ENCODE data around the gene PBX4.
A peak's percentile ranks its signal among the peaks of the same experiment; 100 is the strongest.

Gene PBX4

DNA sequence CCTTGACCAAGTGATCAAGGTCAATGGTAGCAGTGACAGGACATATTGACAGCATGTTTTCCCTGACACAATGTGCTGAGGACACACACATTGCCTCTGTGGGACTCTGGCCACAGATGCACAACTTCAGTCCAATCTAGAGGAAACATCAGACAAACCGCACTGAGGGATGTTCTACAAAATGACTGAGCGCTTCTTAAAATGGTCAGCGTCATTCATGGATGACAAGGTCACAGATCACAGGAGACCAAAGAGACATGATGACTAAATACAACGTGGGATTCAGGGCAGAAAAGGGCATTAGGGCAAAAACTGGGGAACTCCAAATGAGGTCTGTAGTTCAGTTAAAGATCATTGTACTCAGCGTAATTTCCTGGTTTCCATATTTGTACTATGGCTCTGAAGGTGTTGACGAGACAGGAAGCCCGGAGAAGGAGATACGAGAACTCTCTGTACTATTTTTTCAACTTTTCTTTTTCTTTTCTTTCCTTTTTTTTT is 20.6 kb downstream of the PBX4 start:
- no peaks in the 10 kb centered on the region for H4K20me1 ChIP-seq (ENCODE audit: low read depth, low read length)
- peak overlapping the region; percentile 79 for H3K27ac ChIP-seq (ENCODE audit: low read depth, low read length)
- no peak overlapping the region for H3K4me3 ChIP-seq (ENCODE audit: insufficient read depth, low read length, poor library complexity, severe bottlenecking)
- TF ChIP-seq CTCF (IDR thresholded peaks at IDR 0.05; ENCODE audit: insufficient read depth, low read length, poor library complexity, severe bottlenecking) (no peak), EZH2phosphoT487 (conservative IDR thresholded peaks at IDR 0.05; ENCODE audit: low read length) (no peak)
- no peaks in the 10 kb centered on the region for H3K9me2 ChIP-seq (replicated peaks; ENCODE audit: insufficient read depth, low read length)
- no peaks in the 10 kb centered on the region for H3K36me3 ChIP-seq (ENCODE audit: low read length)
- no peaks in the 10 kb centered on the region for H3K79me2 ChIP-seq (ENCODE audit: insufficient read depth, low read length)
- peak overlapping the region; percentile 79 for H2AFZ ChIP-seq (ENCODE audit: low read depth, low read length, severe bottlenecking)
- H3K9ac ChIP-seq (ENCODE audit: low read length) = peak overlapping the region; percentile 34
- no peaks in the 10 kb centered on the region for H3K9me3 ChIP-seq (ENCODE audit: insufficient read depth, low read length)
- H3K4me2 ChIP-seq (ENCODE audit: low read depth, low read length, poor library complexity, severe bottlenecking) = peak overlapping the region; percentile 42
- peaks cover 26% of the 10 kb centered on the region for H3F3A ChIP-seq (ENCODE audit: insufficient read depth)
- no peaks in the 10 kb centered on the region for H3K27me3 ChIP-seq (ENCODE audit: low read length)

DNA sequence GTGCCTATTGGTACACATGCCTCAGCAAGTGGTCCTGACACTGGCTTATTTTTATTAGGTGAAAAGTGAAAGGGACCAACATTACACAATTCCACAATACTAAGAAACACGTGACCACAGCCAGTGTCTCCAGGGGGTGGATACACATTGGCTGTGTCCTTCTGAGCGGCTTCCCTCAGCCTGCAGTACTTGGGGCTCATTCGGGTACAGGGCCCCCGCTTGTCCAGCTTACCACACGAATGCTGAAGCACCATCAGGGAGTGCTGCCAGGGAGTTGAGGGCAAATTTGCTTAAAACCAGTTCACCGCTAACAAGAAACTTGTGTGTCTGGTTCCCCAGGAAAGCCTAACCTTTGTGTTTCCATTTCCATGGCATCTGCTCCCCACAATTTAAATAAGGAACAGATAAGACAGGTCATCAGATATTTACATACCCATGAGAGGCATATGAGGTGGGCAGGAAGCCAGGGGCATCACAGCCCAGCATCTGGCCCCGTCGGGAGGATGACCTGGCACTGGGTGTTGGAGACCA is 23.3 kb downstream of the PBX4 start:
- Histone ChIP-seq H3K9me2 (replicated peaks; ENCODE audit: insufficient read depth, low read length) (no peaks in the 10 kb centered on the region), H3F3A (ENCODE audit: insufficient read depth) (peaks cover 19% of the 10 kb centered on the region), H4K20me1 (ENCODE audit: low read depth, low read length) (no peaks in the 10 kb centered on the region), H3K79me2 (ENCODE audit: insufficient read depth, low read length) (no peaks in the 10 kb centered on the region), H3K4me2 (ENCODE audit: low read depth, low read length, poor library complexity, severe bottlenecking) (no peak overlapping the region), H3K4me3 (ENCODE audit: insufficient read depth, low read length, poor library complexity, severe bottlenecking) (no peak overlapping the region), H3K9ac (ENCODE audit: low read length) (no peak overlapping the region), H3K27me3 (ENCODE audit: low read length) (no peaks in the 10 kb centered on the region), H2AFZ (ENCODE audit: low read depth, low read length, severe bottlenecking) (no peak overlapping the region), H3K36me3 (ENCODE audit: low read length) (no peaks in the 10 kb centered on the region), H3K27ac (ENCODE audit: low read depth, low read length) (no peak overlapping the region), H3K9me3 (ENCODE audit: insufficient read depth, low read length) (no peaks in the 10 kb centered on the region)
- TF ChIP-seq EZH2phosphoT487 (conservative IDR thresholded peaks at IDR 0.05; ENCODE audit: low read length) = no peak

GRCh38 chr19:19594381-19594780 is 24.1 kb downstream of the PBX4 start:
- Histone ChIP-seq H3K27me3 (ENCODE audit: low read length) (no peaks in the 10 kb centered on the region), H3K4me3 (ENCODE audit: insufficient read depth, low read length, poor library complexity, severe bottlenecking) (no peak overlapping the region), H2AFZ (ENCODE audit: low read depth, low read length, severe bottlenecking) (no peak overlapping the region), H3K9ac (ENCODE audit: low read length) (no peak overlapping the region), H4K20me1 (ENCODE audit: low read depth, low read length) (no peaks in the 10 kb centered on the region), H3F3A (ENCODE audit: insufficient read depth) (peaks cover 14% of the 10 kb centered on the region), H3K27ac (ENCODE audit: low read depth, low read length) (no peak overlapping the region), H3K9me3 (ENCODE audit: insufficient read depth, low read length) (no peaks in the 10 kb centered on the region), H3K9me2 (replicated peaks; ENCODE audit: insufficient read depth, low read length) (no peaks in the 10 kb centered on the region), H3K36me3 (ENCODE audit: low read length) (no peaks in the 10 kb centered on the region), H3K4me2 (ENCODE audit: low read depth, low read length, poor library complexity, severe bottlenecking) (no peak overlapping the region), H3K79me2 (ENCODE audit: insufficient read depth, low read length) (no peaks in the 10 kb centered on the region)
- TF ChIP-seq CTCF (IDR thresholded peaks at IDR 0.05; ENCODE audit: insufficient read depth, low read length, poor library complexity, severe bottlenecking) = no peak

- Histone ChIP-seq H3F3A (ENCODE audit: insufficient read depth) (peaks cover 7% of the 10 kb centered on the region), H3K4me2 (ENCODE audit: low read depth, low read length, poor library complexity, severe bottlenecking) (no peak overlapping the region), H3K4me3 (ENCODE audit: insufficient read depth, low read length, poor library complexity, severe bottlenecking) (no peak overlapping the region), H3K9ac (ENCODE audit: low read length) (no peak overlapping the region), H2AFZ (ENCODE audit: low read depth, low read length, severe bottlenecking) (no peak overlapping the region), H4K20me1 (ENCODE audit: low read depth, low read length) (no peaks in the 10 kb centered on the region), H3K9me2 (replicated peaks; ENCODE audit: insufficient read depth, low read length) (no peaks in the 10 kb centered on the region), H3K36me3 (ENCODE audit: low read length) (no peaks in the 10 kb centered on the region), H3K27ac (ENCODE audit: low read depth, low read length) (no peak overlapping the region), H3K27me3 (ENCODE audit: low read length) (no peaks in the 10 kb centered on the region), H3K9me3 (ENCODE audit: insufficient read depth, low read length) (no peaks in the 10 kb centered on the region), H3K79me2 (ENCODE audit: insufficient read depth, low read length) (no peaks in the 10 kb centered on the region)
- TF ChIP-seq CTCF (IDR thresholded peaks at IDR 0.05; ENCODE audit: insufficient read depth, low read length, poor library complexity, severe bottlenecking) (no peak), EZH2phosphoT487 (conservative IDR thresholded peaks at IDR 0.05; ENCODE audit: low read length) (no peak)
Measured at GRCh38 chr19:19592690-19593089, 25.8 kb downstream of the PBX4 start.
